Endothelial cell of umbilical vein (primary cell): ENCODE results near the gene SPRN. TPM values are rescaled to one million over a fixed set of nuclear protein-coding genes. Genes with fewer than 3 reads are reported as not detected.

Source experiments
- BruUV-seq: library from RNA; stranded (reverse); fragments of 400-500 nt; replicated peaks from 2 replicates; lab custom pipeline; 2021; lab: Mats Ljungman, UMichigan
- CTCF ChIA-PET: fragments of 300-600, 350-600 bp; sonication (Branson Sonifier 250); formaldehyde crosslinking; loops from one replicate; lab custom pipeline; 2021; ENCODE audit warnings: antibody characterized with exemption, inconsistent platforms; lab: Charles Lee
- POLR2A ChIA-PET: fragments of 300-600, 350-600 bp; sonication (Branson Sonifier 250); formaldehyde crosslinking; loops from one replicate; lab custom pipeline; 2021; ENCODE audit warnings: antibody characterized with exemption, inconsistent platforms; lab: Charles Lee
- DNase-seq: peaks from one replicate; pipeline ENCODE4 v3.0.0-alpha.2; 2011; ENCODE audit warnings: low read depth, low spot score
- FAIRE-seq: peaks from 2 replicates; lab custom pipeline; 2011; peaks lifted over from hg19 to GRCh38; lab: Jason Lieb, UNC
- H2AFZ ChIP-seq: 2 replicates; pipeline ENCODE4 v1.6.0; 2012; ENCODE audit warnings: low read depth, low read length, control low read depth, inconsistent platforms
- H3K27ac ChIP-seq: 2 replicates; pipeline ENCODE4 v1.5.1; 2011; ENCODE audit warnings: low read depth, mild to moderate bottlenecking, control low read depth, low read length, moderate library complexity; ENCODE audit not compliant: insufficient read depth
- H3K27me3 ChIP-seq, 2 experiments: 2 replicates each; pipeline versions ENCODE4 v1.6.0 to v1.6.1; 2011; ENCODE audit warnings: low read length in 2 of 2, mixed read lengths in 1 of 2; ENCODE audit not compliant: control insufficient read depth in 2 of 2, insufficient read depth in 2 of 2
- H3K36me3 ChIP-seq, 2 experiments: 2 replicates in 1 of 2; 3 replicates in 1 of 2; pipeline ENCODE4 v1.5.1; 2011; ENCODE audit warnings: low read length in 2 of 2, mild to moderate bottlenecking in 1 of 2, moderate library complexity in 1 of 2; ENCODE audit not compliant: control insufficient read depth in 2 of 2, insufficient read depth in 2 of 2; ENCODE audit errors: extremely low read depth in 1 of 2
- H3K4me1 ChIP-seq: 3 replicates; pipeline ENCODE4 v1.5.1; 2011; ENCODE audit warnings: mild to moderate bottlenecking, low read length; ENCODE audit not compliant: control insufficient read depth, insufficient read depth; ENCODE audit errors: extremely low read depth
- H3K4me2 ChIP-seq: 2 replicates; pipeline ENCODE4 v1.6.1; 2011; ENCODE audit warnings: low read length, control low read depth, mixed read lengths; ENCODE audit not compliant: insufficient read depth
- H3K4me3 ChIP-seq, 3 experiments: fragments of 200-600 bp in 1 of 3; sonication (generic), shearing (Covaris generic) in 1 of 3; replicated peaks in 1 of 3; 2 replicates each; pipeline ENCODE4 v1.5.1; 2011 to 2016; ENCODE audit warnings: control low read depth in 3 of 3, low read length in 3 of 3, mild to moderate bottlenecking in 2 of 3, inconsistent platforms in 1 of 3, low read depth in 1 of 3, moderate library complexity in 1 of 3; ENCODE audit not compliant: insufficient read depth in 1 of 3
- H3K79me2 ChIP-seq: 2 replicates; pipeline ENCODE4 v1.6.0; 2012; ENCODE audit warnings: low read length, inconsistent platforms; ENCODE audit not compliant: control insufficient read depth, insufficient read depth
- H3K9ac ChIP-seq: replicated peaks from 2 replicates; pipeline ENCODE3; 2011; ENCODE audit warnings: low read length, control low read depth; ENCODE audit not compliant: insufficient read depth; ENCODE audit errors: extremely low read depth
- H3K9me1 ChIP-seq: replicated peaks from 3 replicates; pipeline ENCODE4 v1.6.0; 2011; ENCODE audit warnings: mild to moderate bottlenecking, low read length; ENCODE audit not compliant: control insufficient read depth, insufficient read depth; ENCODE audit errors: extremely low read depth
- H3K9me3 ChIP-seq: replicated peaks from 2 replicates; pipeline ENCODE4 v1.5.1; 2012; ENCODE audit warnings: low read length, inconsistent platforms; ENCODE audit not compliant: control insufficient read depth, insufficient read depth
- H4K20me1 ChIP-seq: replicated peaks from 2 replicates; pipeline ENCODE3; 2011; ENCODE audit warnings: mild to moderate bottlenecking, low read length; ENCODE audit not compliant: control insufficient read depth, insufficient read depth; ENCODE audit errors: extremely low read depth
- EZH2 ChIP-seq: IDR thresholded peaks from 2 replicates; pipeline ENCODE4 v1.6.1; 2012; ENCODE audit warnings: borderline replicate concordance, low read depth, mild to moderate bottlenecking, moderate library complexity, low read length, inconsistent platforms; ENCODE audit not compliant: severe bottlenecking
- FOS ChIP-seq: IDR thresholded peaks from 2 replicates; pipeline ENCODE4 v1.6.1; 2011; ENCODE audit warnings: mild to moderate bottlenecking, low read length, moderate library complexity, borderline replicate concordance; ENCODE audit not compliant: insufficient read depth
- GATA2 ChIP-seq: IDR thresholded peaks from 2 replicates; pipeline ENCODE4 v1.7.0; 2011; ENCODE audit warnings: low read depth, mild to moderate bottlenecking, moderate library complexity, mixed read lengths, low read length; ENCODE audit not compliant: insufficient read length, insufficient read depth
- JUN ChIP-seq: IDR thresholded peaks from 2 replicates; pipeline ENCODE4 v1.6.1; 2011; ENCODE audit warnings: borderline replicate concordance, low read depth; ENCODE audit not compliant: insufficient read length, insufficient read depth
- MYC ChIP-seq: IDR thresholded peaks from one replicate; pipeline ENCODE4 v1.6.1; 2011; ENCODE audit warnings: mild to moderate bottlenecking, low read depth, low read length
- POLR2A ChIP-seq: IDR thresholded peaks from 2 replicates; pipeline ENCODE4 v1.6.1; 2012; ENCODE audit warnings: low read depth, mild to moderate bottlenecking, control low read depth, low read length
- POLR2AphosphoS5 ChIP-seq: IDR thresholded peaks from 2 replicates; pipeline ENCODE4 v1.6.1; 2012; ENCODE audit warnings: low read depth, mild to moderate bottlenecking, control low read depth, low read length, moderate library complexity; ENCODE audit not compliant: insufficient read depth
- dilution Hi-C: fragments of 300-500 bp; cut with MboI; formaldehyde crosslinking; loops from one replicate; pipeline ENCODE4 v1.15.0; 2019; ENCODE audit warnings: low sequenced_read_pairs; ENCODE audit not compliant: extremely low pct_ligation_motif_present
- intact Hi-C: fragments of 100-400 bp; cut with micrococcal nuclease; formaldehyde crosslinking; loops from one replicate; pipeline ENCODE4 v1.10.0; 2022
- polyA plus RNA-seq, 4 experiments: library from polyadenylated mRNA; depleted of rRNA in 3 of 4; stranded (reverse) in 3 of 4; unstranded in 1 of 4; fragments of >200 nt; gene quantifications; 2 replicates each; pipeline versions ENCODE4 v1.2.1 to v1.2.3, GENCODE V29; 2011 to 2012; ENCODE audit warnings: missing spikeins in 1 of 4
- total RNA-seq: library from RNA; stranded (reverse); gene quantifications from 2 replicates; pipeline ENCODE4 v1.2.3, GENCODE V29; 2021
- TF ChIP-seq, protein P1 (sequence below), 2 donors: IDR thresholded peaks; 1 replicate in 1 of 2; 2 replicates in 1 of 2; pipeline ENCODE4 v1.5.1; 2011; ENCODE audit warnings: low read length in 2 of 2, mild to moderate bottlenecking in 2 of 2, moderate library complexity in 2 of 2, control low read depth in 1 of 2, inconsistent platforms in 1 of 2, low read depth in 1 of 2; ENCODE audit not compliant: insufficient read depth in 1 of 2; ENCODE audit errors: extremely low read depth in 1 of 2
- TF ChIP-seq, protein P2 (sequence below): IDR thresholded peaks from 2 replicates; pipeline ENCODE4 v1.6.1; 2011; ENCODE audit not compliant: insufficient read depth, insufficient read length

SPRN gene
- total and polyA plus RNA-seq, 2 donors (not counting 3 experiments of a cell fraction or from before 2014, with no cell fraction given) = 0.13 TPM; not detected in 1

DNA sequence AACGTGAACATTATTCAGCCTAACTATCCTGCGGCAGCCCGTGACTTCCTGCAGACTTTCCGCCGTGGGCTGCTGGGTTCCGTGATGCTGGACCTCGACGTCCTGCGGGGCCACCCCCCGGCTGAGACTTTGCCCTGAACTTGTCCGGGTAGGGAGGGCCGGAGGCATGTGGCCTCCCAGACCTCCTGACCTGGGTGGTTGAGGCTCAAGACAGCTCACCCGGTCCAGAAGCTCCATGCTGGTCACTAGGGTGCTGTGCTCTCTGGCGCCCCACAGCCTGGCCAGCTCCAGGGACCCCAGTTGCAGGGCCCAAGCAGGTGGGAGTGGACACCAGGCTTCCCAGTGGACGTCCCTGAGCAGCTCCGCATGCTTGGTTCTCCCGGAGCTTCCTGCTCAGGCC, 4.4 kb downstream of the SPRN start:
- H3K9ac ChIP-seq = no peak overlapping the region
- intact Hi-C loops = no loop called here
- H3K27me3 ChIP-seq = peaks cover 8 to 9% of the 10 kb centered on the region in 2 experiments
- POLR2A ChIA-PET = no interaction called here
- DNase-seq (no peak), FAIRE-seq (no peak)
- H3K27ac ChIP-seq = no peak overlapping the region
- peaks cover 4 to 13% of the 10 kb centered on the region in 2 experiments for H3K36me3 ChIP-seq
- no peak overlapping the region for H3K4me3 ChIP-seq
- H3K9me3 ChIP-seq = no peaks in the 10 kb centered on the region
- H2AFZ ChIP-seq = no peak overlapping the region
- peaks cover 3% of the 10 kb centered on the region for H3K79me2 ChIP-seq
- TF ChIP-seq GATA2 (no peak), FOS (no peak), EZH2 (no peak), JUN (no peak), MYC (no peak), POLR2AphosphoS5 (no peak), POLR2A (no peak)
- TF ChIP-seq, protein P1, sequence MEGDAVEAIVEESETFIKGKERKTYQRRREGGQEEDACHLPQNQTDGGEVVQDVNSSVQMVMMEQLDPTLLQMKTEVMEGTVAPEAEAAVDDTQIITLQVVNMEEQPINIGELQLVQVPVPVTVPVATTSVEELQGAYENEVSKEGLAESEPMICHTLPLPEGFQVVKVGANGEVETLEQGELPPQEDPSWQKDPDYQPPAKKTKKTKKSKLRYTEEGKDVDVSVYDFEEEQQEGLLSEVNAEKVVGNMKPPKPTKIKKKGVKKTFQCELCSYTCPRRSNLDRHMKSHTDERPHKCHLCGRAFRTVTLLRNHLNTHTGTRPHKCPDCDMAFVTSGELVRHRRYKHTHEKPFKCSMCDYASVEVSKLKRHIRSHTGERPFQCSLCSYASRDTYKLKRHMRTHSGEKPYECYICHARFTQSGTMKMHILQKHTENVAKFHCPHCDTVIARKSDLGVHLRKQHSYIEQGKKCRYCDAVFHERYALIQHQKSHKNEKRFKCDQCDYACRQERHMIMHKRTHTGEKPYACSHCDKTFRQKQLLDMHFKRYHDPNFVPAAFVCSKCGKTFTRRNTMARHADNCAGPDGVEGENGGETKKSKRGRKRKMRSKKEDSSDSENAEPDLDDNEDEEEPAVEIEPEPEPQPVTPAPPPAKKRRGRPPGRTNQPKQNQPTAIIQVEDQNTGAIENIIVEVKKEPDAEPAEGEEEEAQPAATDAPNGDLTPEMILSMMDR (IDR thresholded peaks at IDR 0.05; ENCODE audit: extremely low read depth in 1 of 2, insufficient read depth in 1 of 2, low read depth in 1 of 2, low read length in 2 of 2) = no peak
- TF ChIP-seq, protein P2, sequence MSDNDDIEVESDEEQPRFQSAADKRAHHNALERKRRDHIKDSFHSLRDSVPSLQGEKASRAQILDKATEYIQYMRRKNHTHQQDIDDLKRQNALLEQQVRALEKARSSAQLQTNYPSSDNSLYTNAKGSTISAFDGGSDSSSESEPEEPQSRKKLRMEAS = no peak
- BruUV-seq = no TSS peak
- H4K20me1 ChIP-seq = no peaks in the 10 kb centered on the region
- H3K9me1 ChIP-seq = no peaks in the 10 kb centered on the region
- CTCF ChIA-PET = interaction anchor here (0.9 to 1.2 kb wide), 2 partner anchors 19 to 90 kb away, joined by 3 to 4 read pairs; no protein-coding TSS in a partner anchor
- H3K4me1 ChIP-seq = no peaks in the 10 kb centered on the region
- no peak overlapping the region for H3K4me2 ChIP-seq
- dilution Hi-C loops = no loop called here
